GOT3 (cell line): ENCODE results near the gene ANKRD11.
"Not testable (repeated sequence)": the region's sequence is repeated elsewhere in the genome, so short reads cannot be mapped to it uniquely, and the experiment has no call there.

Source experiments
- DNase-seq: peaks from one replicate; lab custom pipeline; 2025; ENCODE audit warnings: mixed read lengths; lab: John Stamatoyannopoulos, UW

ANKRD11 gene

GRCh38 chr16:89264800-89265550 is 225.4 kb downstream of the ANKRD11 start:
- no peak for DNase-seq

GRCh38 chr16:89261691-89262563 is 228.4 kb downstream of the ANKRD11 start:
- no peak for DNase-seq

GRCh38 chr16:89259901-89260300 is 230.5 kb downstream of the ANKRD11 start:
- DNase-seq = not testable (repeated sequence)

GRCh38 chr16:89257757-89258465 is 232.4 kb downstream of the ANKRD11 start:
- DNase-seq = no peak

GRCh38 chr16:89257281-89257731 is 233.1 kb downstream of the ANKRD11 start:
- no peak for DNase-seq

GRCh38 chr16:89256651-89257254 is 233.6 kb downstream of the ANKRD11 start:
- peak; percentile 26 for DNase-seq

GRCh38 chr16:89253548-89254287 is 236.6 kb downstream of the ANKRD11 start:
- no peak for DNase-seq

GRCh38 chr16:89248196-89248982 is 242.0 kb downstream of the ANKRD11 start:
- DNase-seq = no peak

- DNase-seq = peak; percentile 46
Measured at GRCh38 chr16:89247734-89248075, 242.7 kb downstream of the ANKRD11 start.

- peak; percentile 56 for DNase-seq
Measured at GRCh38 chr16:89246903-89247733, 243.2 kb downstream of the ANKRD11 start.

- DNase-seq = no peak
Measured at GRCh38 chr16:89246383-89246902, 243.9 kb downstream of the ANKRD11 start.

GRCh38 chr16:89244754-89245153 is 245.6 kb downstream of the ANKRD11 start:
- no peak for DNase-seq

GRCh38 chr16:89244264-89244663 is 246.1 kb downstream of the ANKRD11 start:
- DNase-seq = not testable (repeated sequence)

GRCh38 chr16:89243664-89244063 is 246.7 kb downstream of the ANKRD11 start:
- no peak for DNase-seq

GRCh38 chr16:89242795-89243200 is 247.6 kb downstream of the ANKRD11 start:
- DNase-seq = no peak

GRCh38 chr16:89241187-89242007 is 249.0 kb downstream of the ANKRD11 start:
- DNase-seq = peak; percentile 37

- no peak for DNase-seq
Measured at GRCh38 chr16:89237733-89238132, 252.6 kb downstream of the ANKRD11 start.
